ENCODE data around the gene GUCY2C.

DNA sequence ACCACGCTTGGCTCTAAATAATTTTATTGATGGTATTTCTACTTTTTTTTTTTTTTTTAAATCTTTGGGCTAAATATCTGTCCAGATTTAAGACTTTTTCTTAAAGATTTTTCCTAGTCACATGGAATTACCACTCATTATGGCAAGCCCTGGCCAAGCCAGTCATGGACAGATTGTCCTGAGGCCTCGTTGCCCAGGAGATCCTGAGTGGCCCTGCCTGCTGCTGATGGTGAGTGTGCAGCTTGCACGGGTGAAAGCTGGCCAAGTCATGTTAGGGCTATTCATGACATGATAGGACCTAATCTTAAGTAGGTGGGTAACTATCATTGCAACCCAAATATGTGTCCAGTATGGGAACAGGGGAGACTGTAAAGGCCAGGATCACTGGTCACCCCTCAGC, 27.8 kb downstream of the GUCY2C start:
- TF ChIP-seq, protein P1, sequence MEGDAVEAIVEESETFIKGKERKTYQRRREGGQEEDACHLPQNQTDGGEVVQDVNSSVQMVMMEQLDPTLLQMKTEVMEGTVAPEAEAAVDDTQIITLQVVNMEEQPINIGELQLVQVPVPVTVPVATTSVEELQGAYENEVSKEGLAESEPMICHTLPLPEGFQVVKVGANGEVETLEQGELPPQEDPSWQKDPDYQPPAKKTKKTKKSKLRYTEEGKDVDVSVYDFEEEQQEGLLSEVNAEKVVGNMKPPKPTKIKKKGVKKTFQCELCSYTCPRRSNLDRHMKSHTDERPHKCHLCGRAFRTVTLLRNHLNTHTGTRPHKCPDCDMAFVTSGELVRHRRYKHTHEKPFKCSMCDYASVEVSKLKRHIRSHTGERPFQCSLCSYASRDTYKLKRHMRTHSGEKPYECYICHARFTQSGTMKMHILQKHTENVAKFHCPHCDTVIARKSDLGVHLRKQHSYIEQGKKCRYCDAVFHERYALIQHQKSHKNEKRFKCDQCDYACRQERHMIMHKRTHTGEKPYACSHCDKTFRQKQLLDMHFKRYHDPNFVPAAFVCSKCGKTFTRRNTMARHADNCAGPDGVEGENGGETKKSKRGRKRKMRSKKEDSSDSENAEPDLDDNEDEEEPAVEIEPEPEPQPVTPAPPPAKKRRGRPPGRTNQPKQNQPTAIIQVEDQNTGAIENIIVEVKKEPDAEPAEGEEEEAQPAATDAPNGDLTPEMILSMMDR (conservative IDR thresholded peaks at IDR 0.05; ENCODE audit: low read length), result no peak
- TF ChIP-seq EZH2phosphoT487 (IDR thresholded peaks at IDR 0.05; ENCODE audit: borderline replicate concordance, low read depth, low read length), result no peak
